ENCODE data around the gene BOLA3. TPM values are rescaled to one million over a fixed set of nuclear protein-coding genes. Genes with fewer than 3 reads are reported as not detected.

BOLA3 gene
- total and polyA plus RNA-seq, 10 of the 15 experiments (the other 5 are each of a cell fraction or from before 2014, with no cell fraction given), result 62.6 to 300 (median 134) TPM

- no peak overlapping the region for H3K9ac ChIP-seq (ENCODE audit: control insufficient read depth, insufficient read depth, low read length)
- TF ChIP-seq ZNF384 (IDR thresholded peaks at IDR 0.05; ENCODE audit: borderline replicate concordance, low read depth, low read length), result no peak
- TF ChIP-seq SREBF1 (IDR thresholded peaks at IDR 0.05; ENCODE audit: low read length), result no peak
- TF ChIP-seq EZH2 (IDR thresholded peaks at IDR 0.05; ENCODE audit: borderline replicate concordance, control insufficient read depth, low read depth, low read length), result no peak
- no TSS peak for BruUV-seq (replicated peaks)
- H3K4me1 ChIP-seq (ENCODE audit: control insufficient read depth, insufficient read depth, low read length), result no peaks in the 10 kb centered on the region
- H3K27me3 ChIP-seq (replicated peaks in 1 of 2; ENCODE audit: control insufficient read depth in 2 of 2, insufficient read depth in 2 of 2, low read length in 1 of 2), result no peaks in the 10 kb centered on the region
- no peak overlapping the region for H2AFZ ChIP-seq (ENCODE audit: control insufficient read depth, low read depth, low read length)
- POLR2A ChIA-PET, result no interaction called here
- ATAC-seq (no peak), FAIRE-seq (no peak), DNase-seq (ENCODE audit: low read depth, low spot score) (no peak)
- intact Hi-C loops (cut with micrococcal nuclease; ENCODE audit: unreplicated experiment), result no loop called here
- no peak overlapping the region for H3K27ac ChIP-seq (ENCODE audit: control insufficient read depth, insufficient read depth)
- CTCF ChIA-PET, result interaction anchor here (0.9 kb wide), 1 partner anchor 275 kb away, joined by 3 read pairs; no protein-coding TSS in a partner anchor
- peaks cover 14 to 40% of the 10 kb centered on the region in 2 experiments for H3K36me3 ChIP-seq (ENCODE audit: control insufficient read depth in 2 of 2, insufficient read depth in 2 of 2, low read length in 1 of 2)
- H4K20me1 ChIP-seq (ENCODE audit: control insufficient read depth, insufficient read depth), result no peaks in the 10 kb centered on the region
- no peak overlapping the region for H3K4me2 ChIP-seq (ENCODE audit: control insufficient read depth, insufficient read depth)
- no peaks in the 10 kb centered on the region for H3K79me2 ChIP-seq (ENCODE audit: control insufficient read depth, insufficient read depth, low read length)
- no peaks in the 10 kb centered on the region for H3K9me3 ChIP-seq (replicated peaks; ENCODE audit: control insufficient read depth, insufficient read depth, low read length)
- H3K4me3 ChIP-seq, result no peak overlapping the region
- SMC1A ChIA-PET (ENCODE audit: uncharacterized antibody, unreplicated experiment), result no interaction called here
- RAD21 ChIA-PET (ENCODE audit: unreplicated experiment), result no interaction called here
- in situ Hi-C loops (cut with MboI), result no loop called here
- WGBS (ENCODE audit: insufficient coverage, insufficient replicate concordance, low lambda C conversion rate, missing lambda C conversion rate), result over 99% methylated on average over 20 of the region's 20 CpGs
These were observed 48.4 kb downstream of the BOLA3 start for GRCh38 chr2:74099271-74099670.

- no TSS peak for BruUV-seq (replicated peaks)
- no peak for FAIRE-seq
These were observed 50.1 kb downstream of the BOLA3 start for GRCh38 chr2:74097574-74097973.

More at GRCh38 chr2:74097574-74097973, 50.1 kb downstream of the BOLA3 start:
- no peak overlapping the region for H3K27ac ChIP-seq (ENCODE audit: control insufficient read depth, insufficient read depth)
- ATAC-seq, result no peak
- ChIA-PET SMC1A (ENCODE audit: uncharacterized antibody, unreplicated experiment) (interaction anchor here (0.6 to 1.3 kb wide), 6 partner anchors 11 to 269 kb away, joined by 3 read pairs; no protein-coding TSS in a partner anchor), CTCF (interaction anchor here (1.1 kb wide), 1 partner anchor 273 kb away, joined by 4 read pairs; no protein-coding TSS in a partner anchor), POLR2A (no interaction called here), RAD21 (ENCODE audit: unreplicated experiment) (interaction anchor here (0.8 kb wide), 1 partner anchor 96 kb away, joined by 3 read pairs; no protein-coding TSS in a partner anchor)
- H3K79me2 ChIP-seq (ENCODE audit: control insufficient read depth, insufficient read depth, low read length), result no peaks in the 10 kb centered on the region
- no peak overlapping the region for H2AFZ ChIP-seq (ENCODE audit: control insufficient read depth, low read depth, low read length)
- H3K27me3 ChIP-seq (replicated peaks in 1 of 2; ENCODE audit: control insufficient read depth in 2 of 2, insufficient read depth in 2 of 2, low read length in 1 of 2), result no peaks in the 10 kb centered on the region
- H3K4me3 ChIP-seq, result no peak overlapping the region
- H3K4me2 ChIP-seq (ENCODE audit: control insufficient read depth, insufficient read depth), result no peak overlapping the region
- WGBS (ENCODE audit: insufficient coverage, insufficient replicate concordance, low lambda C conversion rate, missing lambda C conversion rate), result 98% methylated on average over 6 of the region's 6 CpGs
- no peaks in the 10 kb centered on the region for H4K20me1 ChIP-seq (ENCODE audit: control insufficient read depth, insufficient read depth)
- TF ChIP-seq RUNX3 (IDR thresholded peaks at IDR 0.05; ENCODE audit: low read length) (no peak), MEF2A (IDR thresholded peaks at IDR 0.05; ENCODE audit: insufficient read depth, low read depth, low read length) (no peak)
- intact Hi-C loops (cut with micrococcal nuclease; ENCODE audit: unreplicated experiment), result no loop called here
- DNase-seq (ENCODE audit: low read depth, low spot score), result no peak
- peaks cover 22 to 53% of the 10 kb centered on the region in 2 experiments for H3K36me3 ChIP-seq (ENCODE audit: control insufficient read depth in 2 of 2, insufficient read depth in 2 of 2, low read length in 1 of 2)
- in situ Hi-C loops (cut with MboI), result no loop called here
- H3K9ac ChIP-seq (ENCODE audit: control insufficient read depth, insufficient read depth, low read length), result no peak overlapping the region
- no peaks in the 10 kb centered on the region for H3K4me1 ChIP-seq (ENCODE audit: control insufficient read depth, insufficient read depth, low read length)
- H3K9me3 ChIP-seq (replicated peaks; ENCODE audit: control insufficient read depth, insufficient read depth, low read length), result no peaks in the 10 kb centered on the region
